ENCODE measurements around the gene TEDC2. TPM values are rescaled to one million over a fixed set of nuclear protein-coding genes. Genes with fewer than 3 reads are reported as not detected.

Gene TEDC2
- total and polyA plus RNA-seq, 2 of the 8 experiments (the other 6 are each of a cell fraction or from before 2014, with no cell fraction given), result 54.6 to 55.6 TPM

- Histone ChIP-seq H4K91ac (replicated peaks; ENCODE audit: insufficient read length, low read length) (no peak overlapping the region), H3K23me2 (ENCODE audit: low read depth, low read length) (peaks cover 20% of the 10 kb centered on the region; the same call in 1 of the 2 replicates), H3K9ac (replicated peaks in 1 of 4; ENCODE audit: extremely low read depth in 1 of 4, low read depth in 3 of 4, low read length in 3 of 4) (peak overlapping the region in 1 of 4 experiments; percentile 6; a peak in 1 of 7 replicates), H3K14ac (ENCODE audit: insufficient read length) (no peak overlapping the region), H2AK5ac (ENCODE audit: low read depth, low read length) (no peak overlapping the region), H3K27ac (ENCODE audit: low read depth, low read length) (no peak overlapping the region), H2BK12ac (ENCODE audit: low read depth, low read length) (no peak overlapping the region), H4K20me1 (replicated peaks in 1 of 2; ENCODE audit: control insufficient read depth in 1 of 2, insufficient read depth in 2 of 2, low read length in 2 of 2) (peaks cover 7 to 21% of the 10 kb centered on the region in 2 experiments), H4K8ac (ENCODE audit: extremely low read depth, insufficient read depth, low read length) (no peak overlapping the region; the same call in 1 of the 2 replicates), H3K4me2 (ENCODE audit: insufficient read depth in 1 of 2, low read depth in 2 of 2, low read length in 2 of 2) (peak overlapping the region; percentile 73 to 83), H2BK5ac (ENCODE audit: low read depth, low read length) (no peak overlapping the region), H4K5ac (ENCODE audit: insufficient read length, low read depth, low read length) (no peak overlapping the region), H2BK120ac (replicated peaks; ENCODE audit: low read depth, low read length) (no peak overlapping the region), H3K23ac (ENCODE audit: insufficient read length) (no peak overlapping the region), H3K4me3 (ENCODE audit: extremely low read depth in 1 of 4, insufficient read depth in 2 of 4, low read depth in 3 of 4, low read length in 4 of 4) (peak overlapping the region; percentile 61 to 93 (median 72)), H3K56ac (replicated peaks; ENCODE audit: insufficient read length, low read depth, low read length) (no peak overlapping the region), H3K4me1 (replicated peaks in 1 of 4; ENCODE audit: control insufficient read depth in 3 of 4, insufficient read depth in 4 of 4, low read length in 3 of 4) (peaks cover 0 to 25% (median 10%) of the 10 kb centered on the region in 4 experiments; a peak in 6 of 7 replicates), H2AFZ (ENCODE audit: low read length) (no peak overlapping the region), H2BK15ac (ENCODE audit: low read length) (no peak overlapping the region), H3K79me2 (ENCODE audit: control insufficient read depth in 1 of 2, insufficient read depth in 2 of 2, low read length in 2 of 2) (peaks cover 0 to 2% of the 10 kb centered on the region in 2 experiments; a peak in 1 of 4 replicates), H3K27me3 (replicated peaks in 1 of 4; ENCODE audit: control insufficient read depth in 3 of 4, extremely low read depth in 1 of 4, insufficient read depth in 3 of 4, low read length in 3 of 4) (peaks cover 20 to 47% (median 36%) of the 10 kb centered on the region in 4 experiments), H3K79me1 (ENCODE audit: low read depth, low read length) (peaks cover 14% of the 10 kb centered on the region; the same call in 1 of the 2 replicates), H3K9me3 (ENCODE audit: insufficient read depth in 2 of 2, low read depth in 1 of 2, low read length in 1 of 2) (no peaks in the 10 kb centered on the region), H3K4ac (replicated peaks; ENCODE audit: insufficient read length, low read depth, low read length) (no peak overlapping the region), H3K18ac (ENCODE audit: extremely low read depth, low read length) (no peak overlapping the region; the same call in 1 of the 2 replicates), H3K36me3 (ENCODE audit: control insufficient read depth in 2 of 4, insufficient read depth in 4 of 4, low read length in 3 of 4) (no peaks in the 10 kb centered on the region), H2BK20ac (ENCODE audit: low read length) (no peak overlapping the region)
- POLR2A ChIA-PET (ENCODE audit: partially characterized antibody), result interaction anchor here (0.8 to 3.5 kb wide), 7 partner anchors 16 to 276 kb away, joined by 3 to 20 read pairs (median 4); partner anchors contain the start of genes CEMP1 and TEDC2
- peak; percentile 0 for TF ChIP-seq KDM4A (IDR thresholded peaks at IDR 0.05; ENCODE audit: low read depth, low read length, severe bottlenecking)
- 0 out of 4 replicates have a peak, but pooled peaks of 1 of the 2 experiments have one; percentile 22 for TF ChIP-seq HDAC2 (IDR thresholded peaks at IDR 0.05; ENCODE audit: borderline replicate concordance in 1 of 2, low read depth in 2 of 2, low read length in 2 of 2)
- TF ChIP-seq RAD21 (IDR thresholded peaks at IDR 0.05 in 1 of 2, conservative IDR thresholded peaks at IDR 0.05 in 1 of 2; ENCODE audit: low read depth in 2 of 2, low read length in 2 of 2), result 0 out of 4 replicates have a peak, but pooled peaks of 1 of the 2 experiments have one; percentile 2
- TF ChIP-seq E2F6 (IDR thresholded peaks at IDR 0.05), result no peak
- no peak for TF ChIP-seq GABPA (IDR thresholded peaks at IDR 0.05; ENCODE audit: borderline replicate concordance, insufficient read depth, low read length)
- TF ChIP-seq CEBPB (IDR thresholded peaks at IDR 0.05; ENCODE audit: low read depth, low read length), result 0 out of 2 replicates have a peak, but pooled peaks have one; percentile 34
- FAIRE-seq (no peak), DNase-seq (ENCODE audit: low read depth in 1 of 2, low spot score in 2 of 2) (peak in 1 of 2 experiments; percentile 75)
- CTCF ChIA-PET (ENCODE audit: partially characterized antibody), result interaction anchor here (0.8 to 1.7 kb wide), 5 partner anchors 11 to 197 kb away, joined by 3 to 6 read pairs (median 5); no protein-coding TSS in a partner anchor
- 20% methylated on average over 37 of the region's 55 CpGs; no CpG with 5 or more reads in 1 of the 2 experiments for WGBS, 2 experiments (ENCODE audit: extremely low coverage in 1 of 2, insufficient coverage in 1 of 2, insufficient read length in 1 of 2, insufficient replicate concordance in 2 of 2, low coverage in 1 of 2, low lambda C conversion rate in 2 of 2, missing lambda C conversion rate in 1 of 2)
Observed at GRCh38 chr16:2475413-2476344, 15.8 kb downstream of the TEDC2 start.
